Caco-2 (cell line): ENCODE data around the gene TMEM186. TPM values are rescaled to one million over a fixed set of nuclear protein-coding genes. Genes with fewer than 3 reads are reported as not detected.
A peak's percentile ranks its signal among the peaks of the same experiment; 100 is the strongest.

Experiments used
- BruUV-seq: library from RNA; stranded (reverse); fragments of 400-500 nt; replicated peaks from 2 replicates; lab custom pipeline; 2021; lab: Mats Ljungman, UMichigan
- CTCF ChIA-PET: fragments of 300-600 bp; sonication (Branson Sonifier 250); formaldehyde crosslinking; loops from one replicate; lab custom pipeline; 2022; ENCODE audit warnings: antibody characterized with exemption; lab: Charles Lee
- POLR2A ChIA-PET: fragments of 300-600 bp; sonication (Branson Sonifier 250); formaldehyde crosslinking; loops from one replicate; lab custom pipeline; 2022; ENCODE audit warnings: antibody characterized with exemption; lab: Charles Lee
- DNase-seq, 2 experiments: peaks; one replicate each; pipeline versions ENCODE4 v3.0.0 to v3.0.0-alpha.2; 2020 to 2022
- H3K27me3 ChIP-seq: replicated peaks from 2 replicates; pipeline ENCODE4 v1.6.0; 2011; ENCODE audit warnings: low read length; ENCODE audit not compliant: control insufficient read depth, insufficient read depth
- H3K36me3 ChIP-seq: 2 replicates; pipeline ENCODE4 v1.5.1; 2011; ENCODE audit warnings: low read length; ENCODE audit not compliant: control insufficient read depth, insufficient read depth
- H3K4me1 ChIP-seq: fragments of 250-450 bp; sonication (Bioruptor Pico); 2 replicates; pipeline ENCODE4 v1.5.1; 2020; ENCODE audit warnings: mild to moderate bottlenecking
- H3K4me3 ChIP-seq: 2 replicates; pipeline ENCODE4 v1.5.1; 2011; ENCODE audit warnings: low read depth, mild to moderate bottlenecking, control low read depth, low read length
- H3K9me3 ChIP-seq: fragments of 250-450 bp; sonication (Bioruptor Pico); 2 replicates; pipeline ENCODE4 v1.5.1; 2020; ENCODE audit warnings: mild to moderate bottlenecking, moderate library complexity
- H3K27ac Mint-ChIP-seq: one replicate; pipeline ENCODE4 v1.8.0; 2022; ENCODE audit warnings: mixed read lengths; ENCODE audit not compliant: unreplicated experiment
- H3K27me3 Mint-ChIP-seq: one replicate; pipeline ENCODE4 v1.8.0; 2022; ENCODE audit warnings: mixed read lengths; ENCODE audit not compliant: insufficient read depth, unreplicated experiment
- H3K36me3 Mint-ChIP-seq: one replicate; pipeline ENCODE4 v1.8.0; 2022; ENCODE audit warnings: mild to moderate bottlenecking, mixed read lengths; ENCODE audit not compliant: insufficient read depth, unreplicated experiment
- H3K4me1 Mint-ChIP-seq: one replicate; pipeline ENCODE4 v1.8.0; 2022; ENCODE audit warnings: low read depth, mixed read lengths; ENCODE audit not compliant: unreplicated experiment
- H3K4me3 Mint-ChIP-seq: one replicate; pipeline ENCODE4 v1.8.0; 2022; ENCODE audit warnings: mild to moderate bottlenecking, moderate library complexity, mixed read lengths; ENCODE audit not compliant: unreplicated experiment
- H3K9me3 Mint-ChIP-seq: one replicate; pipeline ENCODE4 v1.8.0; 2022; ENCODE audit warnings: mixed read lengths; ENCODE audit not compliant: unreplicated experiment
- intact Hi-C: fragments of 100-400 bp; cut with micrococcal nuclease; formaldehyde crosslinking; loops from one replicate; pipeline ENCODE4 v1.10.0; 2022; ENCODE audit not compliant: unreplicated experiment
- total RNA-seq: library from RNA; stranded (reverse); gene quantifications from 2 replicates; pipeline ENCODE4 v1.2.3, GENCODE V29; 2022
- TF ChIP-seq, protein P1 (sequence below), 2 experiments: fragments of 200-600 bp in 1 of 2; IDR thresholded peaks; 1 replicate in 1 of 2; 2 replicates in 1 of 2; pipeline versions ENCODE4 v1.5.1 to v1.8.0; 2011 to 2022; ENCODE audit warnings: antibody characterized with exemption in 1 of 2, control low read depth in 1 of 2, inconsistent platforms in 1 of 2, low read depth in 1 of 2, low read length in 1 of 2, mild to moderate bottlenecking in 1 of 2, moderate library complexity in 1 of 2; ENCODE audit not compliant: insufficient read depth in 1 of 2, severe bottlenecking in 1 of 2, unreplicated experiment in 1 of 2

Gene TMEM186
- total RNA-seq, 1 experiment from 2014 or later: 11.9 TPM

DNA sequence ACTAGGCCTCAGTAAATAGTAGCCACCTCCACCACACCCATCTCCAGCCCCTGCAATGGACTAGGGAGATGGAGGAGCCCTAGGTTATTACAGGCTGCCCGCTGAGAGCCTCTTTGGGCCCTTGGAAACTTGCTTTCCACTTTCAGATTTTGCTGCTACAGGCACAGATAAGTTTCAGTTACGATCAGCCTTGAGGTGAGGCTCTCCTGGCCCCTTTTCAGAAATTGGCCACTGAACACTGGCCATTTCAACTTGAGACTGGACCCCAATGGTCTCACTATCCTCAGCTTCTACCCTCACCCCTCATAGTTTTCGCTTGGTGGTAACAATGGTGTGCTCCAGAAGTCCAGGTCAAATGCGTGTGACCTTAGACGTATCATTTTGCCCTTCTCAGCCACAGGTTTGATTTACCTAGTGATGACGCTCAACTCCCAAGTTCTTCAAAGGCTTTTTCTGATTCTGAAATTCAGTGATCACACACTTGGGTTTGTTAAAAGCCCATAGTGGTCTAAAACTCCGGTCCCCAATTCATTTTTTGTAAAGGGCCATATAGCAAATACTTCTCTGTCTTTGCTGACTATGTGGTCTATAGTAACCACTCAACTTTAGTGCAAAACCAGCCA lies 1.2 kb upstream of the TMEM186 start:
- H3K4me3 Mint-ChIP-seq: peak overlapping the region; percentile 93
- no peak for DNase-seq

DNA sequence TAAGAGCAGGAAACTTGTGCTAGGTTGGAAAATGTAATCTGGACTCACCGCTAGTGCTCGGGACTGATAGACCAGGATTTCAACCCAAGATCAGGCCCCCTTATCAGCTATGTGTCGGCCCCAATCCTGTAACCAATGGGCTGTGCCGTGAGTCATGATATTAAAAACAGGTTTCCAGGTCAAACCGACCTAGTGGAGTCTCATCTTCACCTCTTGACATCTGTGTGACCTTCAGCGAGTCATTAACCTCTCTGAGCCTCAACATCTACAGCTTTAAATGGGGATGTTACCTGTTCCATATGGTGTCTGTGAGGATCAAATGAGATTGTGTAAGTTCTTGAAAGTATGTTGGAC lies 712 bp upstream of the TMEM186 start:
- H3K4me1 ChIP-seq: no peaks in the 10 kb centered on the region; the same call in 1 of the 2 replicates
- H3K27me3 ChIP-seq: no peaks in the 10 kb centered on the region
- CTCF ChIA-PET: no interaction called here
- H3K4me3 ChIP-seq: peak overlapping the region; percentile 96
- TSS peak; percentile 55 for BruUV-seq
- Mint-ChIP-seq H3K36me3 (peaks cover 33% of the 10 kb centered on the region), H3K27ac (peak overlapping the region; percentile 94), H3K4me3 (peak overlapping the region; percentile 93), H3K9me3 (no peaks in the 10 kb centered on the region), H3K27me3 (no peaks in the 10 kb centered on the region), H3K4me1 (peaks cover 7% of the 10 kb centered on the region)
- intact Hi-C loops: loop anchor here (5.0 kb wide), 2 partner anchors 69 to 226 kb away; partner anchors contain the start of gene CARHSP1
- TF ChIP-seq, protein P1, sequence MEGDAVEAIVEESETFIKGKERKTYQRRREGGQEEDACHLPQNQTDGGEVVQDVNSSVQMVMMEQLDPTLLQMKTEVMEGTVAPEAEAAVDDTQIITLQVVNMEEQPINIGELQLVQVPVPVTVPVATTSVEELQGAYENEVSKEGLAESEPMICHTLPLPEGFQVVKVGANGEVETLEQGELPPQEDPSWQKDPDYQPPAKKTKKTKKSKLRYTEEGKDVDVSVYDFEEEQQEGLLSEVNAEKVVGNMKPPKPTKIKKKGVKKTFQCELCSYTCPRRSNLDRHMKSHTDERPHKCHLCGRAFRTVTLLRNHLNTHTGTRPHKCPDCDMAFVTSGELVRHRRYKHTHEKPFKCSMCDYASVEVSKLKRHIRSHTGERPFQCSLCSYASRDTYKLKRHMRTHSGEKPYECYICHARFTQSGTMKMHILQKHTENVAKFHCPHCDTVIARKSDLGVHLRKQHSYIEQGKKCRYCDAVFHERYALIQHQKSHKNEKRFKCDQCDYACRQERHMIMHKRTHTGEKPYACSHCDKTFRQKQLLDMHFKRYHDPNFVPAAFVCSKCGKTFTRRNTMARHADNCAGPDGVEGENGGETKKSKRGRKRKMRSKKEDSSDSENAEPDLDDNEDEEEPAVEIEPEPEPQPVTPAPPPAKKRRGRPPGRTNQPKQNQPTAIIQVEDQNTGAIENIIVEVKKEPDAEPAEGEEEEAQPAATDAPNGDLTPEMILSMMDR (IDR thresholded peaks at IDR 0.05; ENCODE audit: insufficient read depth in 1 of 2, low read depth in 1 of 2, low read length in 1 of 2, severe bottlenecking in 1 of 2, unreplicated experiment in 1 of 2): no peak
- DNase-seq: no peak
- H3K36me3 ChIP-seq: peaks cover 2% of the 10 kb centered on the region; the same call in 1 of the 2 replicates
- POLR2A ChIA-PET: no interaction called here
- no peaks in the 10 kb centered on the region for H3K9me3 ChIP-seq

More for the DNA sequence above, 1.2 kb upstream of the TMEM186 start:
- Histone ChIP-seq H3K4me1 (no peaks in the 10 kb centered on the region; the same call in 1 of the 2 replicates), H3K27me3 (no peaks in the 10 kb centered on the region), H3K36me3 (peaks cover 2% of the 10 kb centered on the region; the same call in 1 of the 2 replicates), H3K4me3 (peak overlapping the region; percentile 96), H3K9me3 (no peaks in the 10 kb centered on the region)
- CTCF ChIA-PET: no interaction called here
- TF ChIP-seq, protein P1 (IDR thresholded peaks at IDR 0.05; ENCODE audit: insufficient read depth in 1 of 2, low read depth in 1 of 2, low read length in 1 of 2, severe bottlenecking in 1 of 2, unreplicated experiment in 1 of 2): no peak
- Mint-ChIP-seq H3K27me3 (no peaks in the 10 kb centered on the region), H3K4me1 (peaks cover 7% of the 10 kb centered on the region), H3K36me3 (peaks cover 38% of the 10 kb centered on the region), H3K27ac (peak overlapping the region; percentile 94), H3K9me3 (no peaks in the 10 kb centered on the region)
- intact Hi-C loops: loop anchor here (5.0 kb wide), 2 partner anchors 69 to 226 kb away; partner anchors contain the start of gene CARHSP1
- BruUV-seq: no TSS peak
- POLR2A ChIA-PET: no interaction called here

- H3K27me3 ChIP-seq: no peaks in the 10 kb centered on the region
- DNase-seq: no peak
- H3K4me3 ChIP-seq: peak overlapping the region; percentile 96
- Mint-ChIP-seq H3K9me3 (no peaks in the 10 kb centered on the region), H3K4me3 (peak overlapping the region; percentile 93), H3K27me3 (no peaks in the 10 kb centered on the region), H3K27ac (peak overlapping the region; percentile 94), H3K4me1 (peaks cover 7% of the 10 kb centered on the region), H3K36me3 (peaks cover 19% of the 10 kb centered on the region)
- no peaks in the 10 kb centered on the region; the same call in 1 of the 2 replicates for H3K4me1 ChIP-seq
- POLR2A ChIA-PET: interaction anchor here (1.6 kb wide), 1 partner anchor 72 kb away, joined by 9 read pairs; the partner anchor contains the start of gene CARHSP1
- no peaks in the 10 kb centered on the region for H3K9me3 ChIP-seq
- BruUV-seq: TSS peak; percentile 87
- TF ChIP-seq, protein P1 (IDR thresholded peaks at IDR 0.05; ENCODE audit: insufficient read depth in 1 of 2, low read depth in 1 of 2, low read length in 1 of 2, severe bottlenecking in 1 of 2, unreplicated experiment in 1 of 2): peak in 1 of 2 experiments; percentile 10
- intact Hi-C loops: loop anchor here (2.0 to 5.0 kb wide), 4 partner anchors 44 to 224 kb away; partner anchors contain the start of gene CARHSP1
- CTCF ChIA-PET: interaction anchor here (0.7 to 1.2 kb wide), 2 partner anchors 83 to 212 kb away, joined by 3 to 4 read pairs; no protein-coding TSS in a partner anchor
- 0 out of 2 replicates have a peak, but pooled peaks cover 2% of the 10 kb centered on the region for H3K36me3 ChIP-seq
Measured at GRCh38 chr16:8796469-8797363, 723 bp downstream of the TMEM186 start.
